Esophagus muscularis mucosa (tissue), 4 donors: ENCODE measurements around the gene IGSF11. TPM values are rescaled to one million over a fixed set of nuclear protein-coding genes. Genes with fewer than 3 reads are reported as not detected.

Experiments
- DNase-seq: peaks from one replicate; pipeline ENCODE4 v3.0.0-alpha.2; 2017; ENCODE audit errors: extremely low spot score
- H3K27ac ChIP-seq, 4 donors: fragments of 200-600 bp; sonication (generic); replicated peaks in 1 of 4; 1 replicate in 3 of 4; 2 replicates in 1 of 4; pipeline ENCODE4 v1.5.1; 2016 to 2019; ENCODE audit warnings: mild to moderate bottlenecking in 1 of 4
- H3K27me3 ChIP-seq, 4 donors: fragments of 200-600 bp; sonication (generic); one replicate each; pipeline versions ENCODE4 v1.5.1 to v1.6.0; 2016 to 2019
- H3K36me3 ChIP-seq, 4 donors: fragments of 200-600 bp; sonication (generic); one replicate each; pipeline ENCODE4 v1.5.1; 2016 to 2019
- H3K4me1 ChIP-seq, 4 donors: fragments of 200-600 bp; sonication (generic); one replicate each; pipeline ENCODE4 v1.5.1; 2016 to 2019
- H3K4me3 ChIP-seq, 4 donors: fragments of 200-600 bp; sonication (generic); 1 replicate in 2 of 4; 2 replicates in 2 of 4; pipeline ENCODE4 v1.5.1; 2016 to 2019; ENCODE audit warnings: mild to moderate bottlenecking in 4 of 4, moderate library complexity in 1 of 4
- H3K9me3 ChIP-seq, 4 donors: fragments of 200-600 bp; sonication (generic); 1 replicate in 3 of 4; 2 replicates in 1 of 4; pipeline ENCODE4 v1.5.1; 2016 to 2019
- EP300 ChIP-seq: sonication (generic); formaldehyde crosslinking; IDR thresholded peaks from one replicate; pipeline ENCODE4 v1.6.1; 2017; ENCODE audit warnings: antibody characterized with exemption
- POLR2A ChIP-seq: fragments of 450-650 bp; IDR thresholded peaks from one replicate; pipeline ENCODE4 v1.6.1; 2017; ENCODE audit warnings: antibody characterized with exemption, moderate library complexity, mild to moderate bottlenecking, low read depth
- POLR2AphosphoS5 ChIP-seq, 2 donors: sonication (generic); formaldehyde crosslinking; IDR thresholded peaks; one replicate each; pipeline ENCODE4 v1.6.1; 2017; ENCODE audit warnings: antibody characterized with exemption in 2 of 2
- WGBS: methylation state at CpG from one replicate; pipeline ENCODE4 v1.1.5; 2018; 5-methylcytosine and 5-hydroxymethylcytosine counted together
- intact Hi-C: fragments of 100-400 bp; cut with DNase I; formaldehyde crosslinking; loops from one replicate; pipeline ENCODE4 v1.15.1; 2023
- total RNA-seq, 4 donors: library from RNA; depleted of rRNA; stranded (reverse); fragments of >200 nt; gene quantifications; one replicate each; pipeline versions ENCODE4 v1.1.0 to v1.2.1, GENCODE V29; 2016
- TF ChIP-seq, protein P1 (sequence below), 3 experiments: fragments of 200-600 bp in 2 of 3; fragments of 450-650 bp in 1 of 3; sonication (generic) in 2 of 3; IDR thresholded peaks; one replicate each; pipeline ENCODE4 v1.5.1; 2017 to 2019; ENCODE audit warnings: antibody characterized with exemption in 3 of 3, mild to moderate bottlenecking in 2 of 3, moderate library complexity in 1 of 3

Gene IGSF11
- total RNA-seq, 4 donors from 2014 or later = 7.0 to 13.7 (median 8.2) TPM

GRCh38 chr3:118984699-118985098 is 49.9 kb downstream of the IGSF11 start:
- no peak for TF ChIP-seq POLR2AphosphoS5 (IDR thresholded peaks at IDR 0.05)
- TF ChIP-seq, protein P1, sequence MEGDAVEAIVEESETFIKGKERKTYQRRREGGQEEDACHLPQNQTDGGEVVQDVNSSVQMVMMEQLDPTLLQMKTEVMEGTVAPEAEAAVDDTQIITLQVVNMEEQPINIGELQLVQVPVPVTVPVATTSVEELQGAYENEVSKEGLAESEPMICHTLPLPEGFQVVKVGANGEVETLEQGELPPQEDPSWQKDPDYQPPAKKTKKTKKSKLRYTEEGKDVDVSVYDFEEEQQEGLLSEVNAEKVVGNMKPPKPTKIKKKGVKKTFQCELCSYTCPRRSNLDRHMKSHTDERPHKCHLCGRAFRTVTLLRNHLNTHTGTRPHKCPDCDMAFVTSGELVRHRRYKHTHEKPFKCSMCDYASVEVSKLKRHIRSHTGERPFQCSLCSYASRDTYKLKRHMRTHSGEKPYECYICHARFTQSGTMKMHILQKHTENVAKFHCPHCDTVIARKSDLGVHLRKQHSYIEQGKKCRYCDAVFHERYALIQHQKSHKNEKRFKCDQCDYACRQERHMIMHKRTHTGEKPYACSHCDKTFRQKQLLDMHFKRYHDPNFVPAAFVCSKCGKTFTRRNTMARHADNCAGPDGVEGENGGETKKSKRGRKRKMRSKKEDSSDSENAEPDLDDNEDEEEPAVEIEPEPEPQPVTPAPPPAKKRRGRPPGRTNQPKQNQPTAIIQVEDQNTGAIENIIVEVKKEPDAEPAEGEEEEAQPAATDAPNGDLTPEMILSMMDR (IDR thresholded peaks at IDR 0.05) = no peak
- no peak for TF ChIP-seq EP300
- TF ChIP-seq POLR2A = no peak
- intact Hi-C loops = no loop called here
- WGBS = 75% methylated on average over 2 of the region's 2 CpGs

GRCh38 chr3:118981494-118982134 is 53.0 kb downstream of the IGSF11 start:
- WGBS = 80% methylated on average over 6 of the region's 6 CpGs
- H3K27ac ChIP-seq = no peak overlapping the region

More at GRCh38 chr3:118984699-118985098, 49.9 kb downstream of the IGSF11 start:
- H3K36me3 ChIP-seq = no peaks in the 10 kb centered on the region
- H3K9me3 ChIP-seq = no peaks in the 10 kb centered on the region
- DNase-seq = no peak
- H3K4me3 ChIP-seq = no peak overlapping the region
- no peaks in the 10 kb centered on the region for H3K27me3 ChIP-seq
- no peak overlapping the region for H3K27ac ChIP-seq
- peaks cover 27 to 45% (median 37%) of the 10 kb centered on the region in 4 donors for H3K4me1 ChIP-seq

GRCh38 chr3:118980832-118981231 is 53.8 kb downstream of the IGSF11 start:
- Histone ChIP-seq H3K27ac (no peak overlapping the region), H3K4me3 (no peak overlapping the region), H3K36me3 (no peaks in the 10 kb centered on the region), H3K27me3 (no peaks in the 10 kb centered on the region), H3K9me3 (no peaks in the 10 kb centered on the region), H3K4me1 (peaks cover 0 to 8% (median 7%) of the 10 kb centered on the region in 4 donors)
- TF ChIP-seq EP300 (no peak), POLR2A (no peak), POLR2AphosphoS5 (IDR thresholded peaks at IDR 0.05) (no peak)
- TF ChIP-seq, protein P1 (IDR thresholded peaks at IDR 0.05) = no peak
- intact Hi-C loops = no loop called here
- no peak for DNase-seq
- 90% methylated on average over 2 of the region's 2 CpGs for WGBS

More at GRCh38 chr3:118981494-118982134, 53.0 kb downstream of the IGSF11 start:
- TF ChIP-seq, protein P1 (IDR thresholded peaks at IDR 0.05) = no peak
- TF ChIP-seq POLR2AphosphoS5 (IDR thresholded peaks at IDR 0.05) (no peak), EP300 (no peak), POLR2A (no peak)
- H3K4me3 ChIP-seq = no peak overlapping the region
- intact Hi-C loops = no loop called here
- no peaks in the 10 kb centered on the region for H3K36me3 ChIP-seq
- peaks cover 5 to 15% (median 13%) of the 10 kb centered on the region in 4 donors for H3K4me1 ChIP-seq
- H3K9me3 ChIP-seq = no peaks in the 10 kb centered on the region
- DNase-seq = no peak
- H3K27me3 ChIP-seq = no peaks in the 10 kb centered on the region

DNA sequence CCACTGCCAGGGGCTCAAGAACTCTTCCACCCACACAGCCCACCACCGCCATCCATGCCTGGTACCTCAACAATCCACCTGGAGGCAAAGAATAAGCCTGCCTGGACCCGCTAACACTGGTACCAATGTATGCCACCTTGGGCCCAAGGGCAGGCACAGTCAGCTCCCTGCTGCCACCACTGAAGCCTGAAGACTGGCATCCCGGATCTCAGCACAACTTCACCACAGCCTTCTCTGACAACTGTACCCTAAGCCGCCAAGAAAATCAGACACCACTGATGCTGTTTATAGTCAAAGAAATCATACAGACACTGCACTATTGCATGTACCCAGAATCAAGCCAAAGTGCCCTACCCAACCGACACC is 56.3 kb downstream of the IGSF11 start:
- no peak overlapping the region for H3K4me3 ChIP-seq
- H3K9me3 ChIP-seq = no peaks in the 10 kb centered on the region
- H3K27me3 ChIP-seq = no peaks in the 10 kb centered on the region
- no peak overlapping the region for H3K27ac ChIP-seq
- 92% methylated on average over 5 of the region's 5 CpGs for WGBS
- no peak for TF ChIP-seq EP300
- no peak for TF ChIP-seq POLR2AphosphoS5 (IDR thresholded peaks at IDR 0.05)
- TF ChIP-seq POLR2A = no peak
- H3K4me1 ChIP-seq = peaks cover 0 to 12% (median 3%) of the 10 kb centered on the region in 4 donors
- no peak for DNase-seq
- intact Hi-C loops = no loop called here
- H3K36me3 ChIP-seq = no peaks in the 10 kb centered on the region

DNA sequence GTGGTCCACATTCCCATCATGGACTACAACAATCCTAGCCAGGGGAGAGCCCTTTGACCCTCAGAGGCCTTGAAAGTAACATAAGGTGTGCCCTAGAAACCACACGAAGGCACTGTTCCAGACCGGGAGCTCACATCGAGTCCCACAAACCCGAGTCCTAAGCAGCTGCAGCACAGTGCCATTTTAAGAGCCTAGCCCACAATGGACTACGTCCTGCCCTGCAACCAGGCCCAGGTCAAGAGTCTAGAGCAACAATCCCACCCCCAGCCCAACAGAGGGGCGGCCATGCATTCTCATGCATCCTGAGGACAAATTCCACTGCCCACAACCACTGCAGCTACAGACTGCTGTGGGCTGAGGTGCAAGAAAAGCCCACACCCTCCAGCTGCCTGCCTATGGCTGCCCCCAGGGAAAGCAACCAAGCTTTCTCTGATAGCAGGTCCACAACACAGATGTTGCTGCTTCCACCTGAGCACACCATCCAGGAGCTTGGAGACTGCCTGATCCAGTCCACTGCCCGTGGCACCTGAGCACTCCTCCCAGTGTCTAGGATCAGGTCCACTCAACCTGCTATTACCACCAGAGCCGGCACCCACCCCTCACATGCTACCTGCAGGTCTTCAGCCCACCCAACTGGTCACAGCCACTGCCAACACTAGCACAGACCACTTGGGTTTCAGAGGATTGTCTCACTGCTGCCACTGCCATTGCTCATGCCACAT is 56.8 kb downstream of the IGSF11 start:
- no peak overlapping the region for H3K27ac ChIP-seq
- no peak for DNase-seq
- H3K27me3 ChIP-seq = no peaks in the 10 kb centered on the region
- H3K36me3 ChIP-seq = no peaks in the 10 kb centered on the region
- no peak overlapping the region for H3K4me3 ChIP-seq
- H3K4me1 ChIP-seq = peaks cover 0 to 17% (median 6%) of the 10 kb centered on the region in 4 donors
- H3K9me3 ChIP-seq = no peaks in the 10 kb centered on the region
- 90% methylated on average over 3 of the region's 8 CpGs for WGBS
- intact Hi-C loops = no loop called here
- TF ChIP-seq POLR2A (no peak), POLR2AphosphoS5 (IDR thresholded peaks at IDR 0.05) (no peak), EP300 (no peak)
- TF ChIP-seq, protein P1 (IDR thresholded peaks at IDR 0.05) = no peak
